Muscle of back (tissue), 11 donors: ENCODE data around the gene DMWD. TPM values are rescaled to one million over a fixed set of nuclear protein-coding genes. Genes with fewer than 3 reads are reported as not detected.
"Not testable (repeated sequence)": the region's sequence is repeated elsewhere in the genome, so short reads cannot be mapped to it uniquely, and the experiment has no call there.

ENCODE experiments used
- DNase-seq, 3 donors: peaks; one replicate each; pipeline versions ENCODE4 v3.0.0 to v3.0.0-alpha.2; 2013
- polyA plus RNA-seq, 10 donors: library from polyadenylated mRNA; unstranded; fragments of 120-200 nt; gene quantifications; one replicate each; pipeline ENCODE4 v1.2.1, GENCODE V29; 2013; ENCODE audit not compliant: insufficient read length in 10 of 10

The DMWD gene
- polyA plus RNA-seq, 10 donors: 31.8 to 47.7 (median 38.3) TPM

DNA sequence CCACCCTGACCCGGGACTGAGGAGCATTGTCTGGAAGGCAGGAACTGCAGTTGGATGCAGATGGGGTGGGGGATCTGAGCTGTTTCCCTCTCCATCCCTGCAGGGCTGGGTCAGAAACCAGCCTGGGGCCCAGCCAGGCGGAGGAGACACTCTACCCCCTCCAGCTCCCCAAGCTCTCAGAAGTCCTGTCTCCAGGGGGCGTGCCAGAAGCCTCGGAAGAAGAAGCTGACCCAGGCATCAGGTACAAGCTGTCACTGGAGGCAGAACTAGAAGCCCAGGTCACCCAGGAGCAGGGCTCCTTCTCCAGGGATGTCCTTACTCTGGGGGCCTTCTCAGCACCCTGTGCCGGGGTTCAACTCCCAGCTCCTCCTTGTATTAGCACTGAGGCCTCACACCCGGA lies 39.1 kb downstream of the DMWD start:
- DNase-seq: no peak

DNA sequence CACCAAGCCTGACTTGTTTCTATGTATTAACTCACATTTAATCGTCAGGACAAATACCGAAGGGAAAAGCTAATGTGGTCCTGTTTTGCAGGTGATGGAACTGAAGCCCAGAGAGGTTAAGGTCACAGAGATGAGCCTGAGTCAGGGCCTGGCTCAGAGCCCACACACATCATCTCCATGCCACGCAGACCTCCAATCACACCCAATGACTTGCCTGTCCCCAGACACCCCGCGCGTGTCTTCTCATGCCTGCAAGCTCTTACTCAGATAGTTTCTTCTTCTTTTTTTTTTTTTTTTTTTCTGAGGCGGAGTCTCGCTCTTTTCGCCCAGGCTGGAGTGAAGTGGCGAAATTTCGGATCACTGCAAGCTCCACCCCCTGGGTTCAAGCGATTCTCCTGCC lies 40.0 kb downstream of the DMWD start:
- DNase-seq: no peak

DNA sequence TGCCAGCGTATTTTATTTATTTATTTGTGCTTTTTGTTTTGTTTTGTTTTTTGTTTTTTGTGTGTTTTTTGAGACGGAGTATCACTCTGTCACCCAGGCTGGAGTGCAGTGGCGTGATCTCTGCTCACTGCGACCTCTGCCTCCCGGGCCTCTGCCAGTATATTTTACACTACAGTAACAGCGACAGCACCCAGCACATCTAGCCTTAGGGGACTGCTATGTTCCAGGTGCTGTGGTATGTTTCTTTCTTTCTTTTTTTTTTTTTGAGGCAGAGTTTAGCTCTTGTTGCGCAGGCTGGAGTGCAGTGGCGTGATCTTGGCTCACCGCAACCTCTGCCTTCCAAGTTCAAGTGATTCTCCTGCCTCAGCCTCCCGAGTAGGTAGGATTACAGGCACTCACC lies 41.2 kb downstream of the DMWD start:
- DNase-seq: not testable (repeated sequence)

DNA sequence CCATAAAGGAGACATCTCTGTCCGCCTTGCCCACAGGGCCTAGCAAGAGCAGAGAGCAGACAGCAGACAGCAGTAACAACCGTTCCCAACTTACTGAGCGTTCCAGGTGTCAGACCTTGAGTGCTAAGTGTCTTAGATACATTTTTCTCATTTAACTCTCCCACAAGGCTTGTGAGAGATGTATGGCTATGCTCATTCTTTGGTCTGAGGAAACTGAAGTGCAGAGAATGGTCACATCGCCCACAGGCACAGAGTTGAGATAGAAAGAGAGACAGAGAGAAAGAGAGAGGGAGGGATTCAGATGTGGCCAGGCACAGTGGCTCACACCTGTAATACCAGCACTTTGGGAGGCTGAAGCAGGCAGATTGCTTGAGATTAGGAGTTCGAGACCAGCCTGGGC lies 45.1 kb downstream of the DMWD start:
- no peak for DNase-seq

DNA sequence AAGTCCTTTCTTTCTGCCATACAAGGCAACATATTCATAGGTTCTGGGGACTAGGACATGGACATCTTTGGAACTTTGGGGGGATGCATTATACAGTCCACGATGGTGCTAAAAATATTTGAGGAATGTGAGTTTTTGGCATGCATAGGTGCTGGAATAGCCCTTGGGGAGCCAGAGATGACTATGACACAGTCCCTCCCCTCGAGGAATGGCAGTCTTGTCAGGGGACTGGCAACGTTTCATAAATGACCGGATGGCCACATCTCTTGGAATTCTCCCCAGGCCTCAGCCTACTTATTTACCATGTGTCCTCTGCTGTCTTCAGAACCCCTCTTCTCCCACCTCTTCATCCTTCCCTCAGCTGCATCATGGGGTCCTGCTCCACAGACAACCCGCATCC lies 45.8 kb downstream of the DMWD start:
- no peak for DNase-seq

DNA sequence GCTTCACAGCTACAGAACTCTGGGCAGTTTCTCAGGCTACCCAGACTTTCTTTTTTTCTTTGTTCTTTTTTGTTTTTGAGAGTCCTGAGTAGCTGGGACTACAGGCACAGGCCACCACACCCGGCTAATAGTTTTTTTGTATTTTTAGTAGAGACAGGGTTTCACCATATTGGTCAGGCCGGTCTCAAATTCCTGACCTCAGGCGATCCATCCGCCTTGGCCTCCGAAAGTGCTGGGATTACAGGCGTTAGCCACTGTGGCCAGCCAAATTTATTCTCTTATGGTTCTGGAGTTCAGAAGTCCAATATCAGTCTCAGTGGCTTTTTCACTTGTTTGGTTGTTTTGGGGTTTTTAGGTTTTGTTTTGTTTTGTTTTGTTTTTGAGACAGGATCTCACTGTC lies 47.0 kb downstream of the DMWD start:
- no peak for DNase-seq

DNA sequence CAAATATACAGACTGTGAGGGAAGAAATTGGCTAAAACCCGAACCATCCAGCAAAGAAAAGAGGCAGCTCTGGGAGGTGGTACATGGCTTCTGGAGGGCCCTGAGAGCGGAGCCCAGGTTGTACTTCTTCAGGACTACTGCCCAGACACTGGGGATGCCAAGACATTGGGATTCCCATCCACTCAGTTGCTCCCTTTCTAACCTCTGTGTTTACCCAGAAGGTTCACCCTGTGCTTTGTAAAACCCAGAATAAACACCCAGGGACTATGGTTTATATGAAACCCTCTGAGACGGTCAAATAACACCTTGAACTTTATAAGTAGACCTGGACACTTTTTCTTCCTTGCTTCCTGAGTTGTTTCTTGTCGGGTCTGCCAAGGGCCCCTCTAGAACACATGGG lies 49.7 kb downstream of the DMWD start:
- no peak for DNase-seq

DNA sequence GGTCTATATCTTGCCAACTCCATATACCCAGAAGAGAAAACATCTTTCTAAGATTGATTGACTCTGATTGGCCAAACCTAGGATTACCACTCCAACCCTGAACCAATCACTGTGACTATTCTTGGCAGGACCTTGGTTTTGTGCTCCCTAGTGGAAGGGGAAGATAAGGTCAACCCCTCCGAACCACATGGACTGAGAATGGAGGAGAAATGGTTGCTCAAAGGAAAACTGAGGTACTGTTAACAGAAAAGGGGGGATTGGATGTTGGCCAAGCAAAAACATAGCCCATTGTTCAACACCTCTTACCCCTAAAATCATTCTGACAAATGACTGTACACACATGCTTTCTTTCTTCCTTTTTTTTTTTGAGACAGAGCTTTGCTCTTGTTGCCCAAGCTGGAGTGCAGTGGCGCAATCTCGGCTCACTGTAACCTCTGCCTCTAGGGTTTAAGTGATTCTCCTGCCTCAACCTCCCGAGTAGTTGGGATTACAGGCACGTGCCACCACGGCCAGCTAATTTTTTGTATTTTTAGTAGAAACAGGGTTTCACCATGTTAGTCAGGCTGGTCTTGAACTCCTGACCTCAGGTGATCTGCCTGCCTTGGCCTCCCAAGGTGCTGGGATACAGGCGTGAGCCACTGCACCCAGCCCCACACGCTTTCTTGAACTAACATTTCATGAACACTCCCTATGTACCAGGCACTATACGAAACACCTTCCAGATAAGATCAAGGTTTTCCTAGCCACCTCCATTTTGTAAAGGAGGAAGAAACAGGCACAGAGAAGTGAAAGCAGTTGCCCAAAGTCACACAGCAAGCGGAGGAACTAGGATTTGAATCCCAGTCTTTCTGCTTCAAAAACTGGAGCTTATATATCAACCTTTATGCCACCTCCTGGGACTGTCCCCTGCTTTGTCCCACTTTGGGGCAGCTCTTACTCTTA lies 52.9 kb downstream of the DMWD start:
- DNase-seq: no peak

DNA sequence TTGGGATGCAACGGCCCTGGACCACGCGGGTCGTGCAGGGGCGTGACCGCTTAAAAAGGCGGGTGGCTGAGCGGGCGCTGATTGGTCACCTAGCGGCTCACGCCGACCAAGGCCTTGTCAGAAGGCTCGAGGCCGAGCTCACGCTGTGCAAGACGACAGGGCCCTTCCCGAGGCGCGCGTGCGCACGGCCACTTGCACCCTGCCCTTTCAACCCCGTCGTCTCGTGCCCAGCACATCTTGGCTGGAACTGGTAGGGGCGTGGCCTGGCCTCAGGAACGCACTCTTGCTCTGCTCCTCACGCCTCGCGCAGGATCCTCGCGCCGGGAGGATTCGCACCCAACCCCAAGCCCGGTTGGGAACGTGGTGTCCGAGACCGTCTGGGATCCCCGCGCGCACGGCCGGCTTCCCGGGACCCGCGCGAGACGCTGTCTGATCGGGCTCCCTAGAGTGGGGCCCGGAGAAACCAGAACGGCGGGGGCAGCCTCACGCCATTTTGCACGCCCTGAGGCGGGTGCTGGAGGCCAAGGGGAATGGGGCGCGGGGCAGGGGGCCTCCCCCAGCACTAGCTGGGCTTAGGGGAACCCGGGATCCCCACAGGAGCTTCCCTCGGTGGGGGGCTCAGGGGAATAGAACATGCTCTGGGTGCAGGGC lies 59.4 kb downstream of the DMWD start, which contains the start of gene MEIOSIN:
Gene MEIOSIN (plus strand): TSS at position 280 of the 651 bp plus-strand sequence. CDS start 1,938 bp downstream, outside the sequence.
- no peak for DNase-seq

Other genes with a start within 250 kb of the DMWD start
- gene OPA3, start 208.0 kb downstream of the DMWD start, polyA plus RNA-seq: 1 to 10 TPM; 5.6 to 7.8 (median 6.3) TPM
- 1 to 10 TPM; 1.4 to 3.6 (median 2.6) TPM for gene GPR4, start 190.6 kb downstream of the DMWD start, polyA plus RNA-seq
- gene EML2, start 153.4 kb downstream of the DMWD start, polyA plus RNA-seq: 10 to 100 TPM in 5 of 10 donors, 1 to 10 TPM in 5; 8.2 to 18.0 (median 10.1) TPM
- gene GIPR, start 124.6 kb downstream of the DMWD start, polyA plus RNA-seq: 1 to 10 TPM in 2 of 10 donors, under 1 TPM in 6, not detected in 2; 0.14 to 4.1 (median 0.48) TPM
- gene SNRPD2, start 100.9 kb downstream of the DMWD start, polyA plus RNA-seq: 100 to 1,000 TPM; 206 to 339 (median 266) TPM
- 1 to 10 TPM; 2.1 to 4.5 (median 3.4) TPM for gene QPCTL, start 100.2 kb downstream of the DMWD start, polyA plus RNA-seq
- 10 to 100 TPM in 6 of 10 donors, 1 to 10 TPM in 4; 8.3 to 15.3 (median 10.3) TPM for gene FBXO46, start 61.9 kb downstream of the DMWD start, polyA plus RNA-seq
- gene MEIOSIN, start 59.4 kb downstream of the DMWD start, polyA plus RNA-seq: under 1 TPM in 2 of 10 donors, not detected in 8; 0.09 to 0.14 TPM
- gene SIX5, start 23.6 kb downstream of the DMWD start, polyA plus RNA-seq: 10 to 100 TPM; 11.3 to 23.2 (median 17.4) TPM
- gene DMPK, start 10.4 kb downstream of the DMWD start, polyA plus RNA-seq: 100 to 1,000 TPM; 173 to 304 (median 270) TPM
- not detected for gene RSPH6A, start 22.5 kb upstream of the DMWD start, polyA plus RNA-seq
- 10 to 100 TPM; 34.2 to 42.1 (median 35.2) TPM for gene SYMPK, start 70.3 kb upstream of the DMWD start, polyA plus RNA-seq
- gene FOXA3, start 71.5 kb upstream of the DMWD start, polyA plus RNA-seq: not detected
- 10 to 100 TPM; 10.2 to 19.7 (median 13.3) TPM for gene IRF2BP1, start 93.3 kb upstream of the DMWD start, polyA plus RNA-seq
- gene MYPOP, start 109.8 kb upstream of the DMWD start, polyA plus RNA-seq: 1 to 10 TPM; 2.8 to 4.4 (median 3.7) TPM
- gene NANOS2, start 121.9 kb upstream of the DMWD start, polyA plus RNA-seq: not detected
- 1 to 10 TPM; 2.8 to 5.5 (median 4.0) TPM for gene NOVA2, start 181.0 kb upstream of the DMWD start, polyA plus RNA-seq
- gene CCDC61, start 202.6 kb upstream of the DMWD start, polyA plus RNA-seq: 1 to 10 TPM; 3.4 to 8.2 (median 6.2) TPM
- gene PGLYRP1, start 230.2 kb upstream of the DMWD start, polyA plus RNA-seq: 1 to 10 TPM in 2 of 10 donors, under 1 TPM in 5, not detected in 3; 0.22 to 1.5 (median 0.63) TPM
- gene IGFL4, start 248.2 kb upstream of the DMWD start, polyA plus RNA-seq: 10 to 100 TPM in 1 of 10 donors, 1 to 10 TPM in 9; 1.3 to 10.2 (median 4.6) TPM